Neuronal stem cell (in vitro differentiated cells): ENCODE measurements around the gene ZNF133.

Experiments
- DNase-seq: peaks from one replicate; pipeline ENCODE4 v3.0.0-alpha.2; 2013; ENCODE audit warnings: low spot score
- H2AFZ ChIP-seq: one replicate; pipeline ENCODE4 v1.6.1; 2013; ENCODE audit warnings: mild to moderate bottlenecking, low read length, inconsistent platforms
- H2AK5ac ChIP-seq: 2 replicates; pipeline ENCODE4 v1.6.1; 2013; ENCODE audit warnings: low read depth, mild to moderate bottlenecking, inconsistent platforms, low read length, moderate library complexity, mixed read lengths
- H2BK120ac ChIP-seq: 2 replicates; pipeline ENCODE4 v1.6.1; 2013; ENCODE audit warnings: low read depth, mild to moderate bottlenecking, inconsistent platforms, low read length, moderate library complexity, mixed read lengths
- H2BK12ac ChIP-seq: one replicate; pipeline ENCODE4 v1.6.1; 2013; ENCODE audit warnings: low read length, inconsistent platforms
- H2BK15ac ChIP-seq: 2 replicates; pipeline ENCODE4 v1.6.1; 2013; ENCODE audit warnings: mild to moderate bottlenecking, low read length, inconsistent platforms, mixed read lengths
- H2BK5ac ChIP-seq: one replicate; pipeline ENCODE4 v1.6.1; 2013; ENCODE audit warnings: inconsistent platforms, mild to moderate bottlenecking, low read length, moderate library complexity
- H3K14ac ChIP-seq: one replicate; pipeline ENCODE4 v1.6.1; 2013; ENCODE audit warnings: low read length, inconsistent platforms
- H3K18ac ChIP-seq: 2 replicates; pipeline ENCODE4 v1.6.1; 2013; ENCODE audit warnings: low read length, inconsistent platforms
- H3K23ac ChIP-seq: 2 replicates; pipeline ENCODE4 v1.6.1; 2013; ENCODE audit warnings: low read depth, mild to moderate bottlenecking, mixed read lengths, low read length, inconsistent platforms; ENCODE audit not compliant: poor library complexity
- H3K27ac ChIP-seq: replicated peaks from 3 replicates; pipeline ENCODE4 v1.5.1; 2013; ENCODE audit warnings: low read length, inconsistent platforms
- H3K27me3 ChIP-seq, 3 experiments: 2 replicates each; pipeline ENCODE4 v1.6.1; 2013; ENCODE audit warnings: low read length in 3 of 3, mild to moderate bottlenecking in 2 of 3, inconsistent platforms in 1 of 3, low read depth in 1 of 3, mixed read lengths in 1 of 3, moderate library complexity in 1 of 3; ENCODE audit not compliant: control insufficient read depth in 3 of 3, insufficient read depth in 3 of 3
- H3K36me3 ChIP-seq, 2 donors: replicated peaks in 1 of 2; 2 replicates each; pipeline ENCODE4 v1.6.1; 2013; ENCODE audit warnings: low read length in 2 of 2; ENCODE audit not compliant: control insufficient read depth in 2 of 2, insufficient read depth in 2 of 2
- H3K4ac ChIP-seq: 2 replicates; pipeline ENCODE4 v1.6.1; 2013; ENCODE audit warnings: inconsistent platforms, mild to moderate bottlenecking, low read length, moderate library complexity
- H3K4me1 ChIP-seq, 2 donors: 1 replicate in 1 of 2; 2 replicates in 1 of 2; pipeline ENCODE4 v1.6.1; 2013; ENCODE audit warnings: low read length in 2 of 2, low read depth in 1 of 2; ENCODE audit not compliant: control insufficient read depth in 2 of 2, insufficient read depth in 1 of 2
- H3K4me2 ChIP-seq: one replicate; pipeline ENCODE4 v1.6.1; 2013; ENCODE audit warnings: mild to moderate bottlenecking, low read length, inconsistent platforms; ENCODE audit not compliant: insufficient read depth, poor library complexity, severe bottlenecking
- H3K4me3 ChIP-seq, 2 donors: 2 replicates each; pipeline ENCODE4 v1.5.1; 2013; ENCODE audit warnings: low read length in 2 of 2, mild to moderate bottlenecking in 2 of 2, inconsistent platforms in 1 of 2, moderate library complexity in 1 of 2
- H3K79me1 ChIP-seq: one replicate; pipeline ENCODE4 v1.6.1; 2013; ENCODE audit warnings: low read depth, mild to moderate bottlenecking, inconsistent platforms, low read length, moderate library complexity
- H3K9ac ChIP-seq: one replicate; pipeline ENCODE4 v1.6.1; 2013; ENCODE audit warnings: mild to moderate bottlenecking, low read depth, low read length, inconsistent platforms; ENCODE audit not compliant: poor library complexity
- H3K9me3 ChIP-seq, 2 donors: replicated peaks in 1 of 2; 2 replicates each; pipeline versions ENCODE3 to v1.6.1; 2013; ENCODE audit warnings: low read length in 2 of 2, mild to moderate bottlenecking in 2 of 2, inconsistent platforms in 1 of 2, low read depth in 1 of 2, mixed read lengths in 1 of 2, moderate library complexity in 1 of 2; ENCODE audit not compliant: control insufficient read depth in 2 of 2, insufficient read depth in 1 of 2
- H4K8ac ChIP-seq: one replicate; pipeline ENCODE4 v1.6.1; 2013; ENCODE audit warnings: low read depth, mild to moderate bottlenecking, inconsistent platforms, low read length, moderate library complexity
- H4K91ac ChIP-seq: one replicate; pipeline ENCODE4 v1.6.1; 2013; ENCODE audit warnings: low read length, low read depth, mild to moderate bottlenecking, inconsistent platforms; ENCODE audit not compliant: poor library complexity
- WGBS, 2 donors: extraction: QIAGEN DNeasy Blood & Tissue Kit; methylation state at CpG; one replicate each; pipeline ENCODE4 v1.1.7; 2013; ENCODE audit warnings: missing lambda C conversion rate in 2 of 2, mixed read lengths in 1 of 2; ENCODE audit not compliant: insufficient read length in 2 of 2, insufficient replicate concordance in 1 of 2; ENCODE audit errors: extremely low coverage in 2 of 2; 5-methylcytosine and 5-hydroxymethylcytosine counted together

ZNF133 gene

DNA sequence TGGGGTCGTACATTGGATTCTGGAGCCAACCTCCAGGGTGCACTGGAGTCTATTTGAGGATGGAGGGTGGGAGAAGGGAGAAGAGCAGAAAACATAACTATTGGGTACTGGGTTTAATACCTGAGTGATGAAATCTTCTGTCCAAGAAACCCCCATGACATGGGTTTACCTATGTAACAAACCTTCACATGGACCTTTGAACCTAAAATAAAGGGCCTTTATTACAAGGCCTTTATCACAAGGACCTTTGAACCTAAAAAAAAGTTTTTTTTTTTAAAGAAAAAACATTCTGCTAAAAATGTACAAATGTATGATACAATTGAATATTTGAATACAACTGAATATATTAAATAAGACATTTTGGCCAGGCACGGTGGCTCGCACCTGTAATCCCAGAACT, 38.1 kb upstream of the ZNF133 start:
- Histone ChIP-seq H3K9me3 (no peaks in the 10 kb centered on the region), H2BK5ac (no peak overlapping the region), H2BK15ac (no peak overlapping the region), H3K4me1 (peaks cover 0 to 1% of the 10 kb centered on the region in 2 donors), H3K27me3 (peaks cover 0 to 55% (median 0%) of the 10 kb centered on the region in 3 experiments), H3K23ac (no peak overlapping the region), H3K36me3 (no peaks in the 10 kb centered on the region), H2BK12ac (no peak overlapping the region), H2AFZ (no peak overlapping the region), H3K14ac (no peak overlapping the region), H3K79me1 (no peaks in the 10 kb centered on the region), H3K4me2 (no peak overlapping the region), H3K4me3 (no peak overlapping the region), H3K18ac (no peak overlapping the region), H3K27ac (no peak overlapping the region), H4K8ac (no peak overlapping the region), H3K9ac (no peak overlapping the region), H4K91ac (no peak overlapping the region), H3K4ac (no peak overlapping the region), H2BK120ac (no peak overlapping the region), H2AK5ac (no peak overlapping the region)
- DNase-seq, result no peak
- no CpG with 5 or more reads among the region's 3 CpGs for WGBS, 2 donors

DNA sequence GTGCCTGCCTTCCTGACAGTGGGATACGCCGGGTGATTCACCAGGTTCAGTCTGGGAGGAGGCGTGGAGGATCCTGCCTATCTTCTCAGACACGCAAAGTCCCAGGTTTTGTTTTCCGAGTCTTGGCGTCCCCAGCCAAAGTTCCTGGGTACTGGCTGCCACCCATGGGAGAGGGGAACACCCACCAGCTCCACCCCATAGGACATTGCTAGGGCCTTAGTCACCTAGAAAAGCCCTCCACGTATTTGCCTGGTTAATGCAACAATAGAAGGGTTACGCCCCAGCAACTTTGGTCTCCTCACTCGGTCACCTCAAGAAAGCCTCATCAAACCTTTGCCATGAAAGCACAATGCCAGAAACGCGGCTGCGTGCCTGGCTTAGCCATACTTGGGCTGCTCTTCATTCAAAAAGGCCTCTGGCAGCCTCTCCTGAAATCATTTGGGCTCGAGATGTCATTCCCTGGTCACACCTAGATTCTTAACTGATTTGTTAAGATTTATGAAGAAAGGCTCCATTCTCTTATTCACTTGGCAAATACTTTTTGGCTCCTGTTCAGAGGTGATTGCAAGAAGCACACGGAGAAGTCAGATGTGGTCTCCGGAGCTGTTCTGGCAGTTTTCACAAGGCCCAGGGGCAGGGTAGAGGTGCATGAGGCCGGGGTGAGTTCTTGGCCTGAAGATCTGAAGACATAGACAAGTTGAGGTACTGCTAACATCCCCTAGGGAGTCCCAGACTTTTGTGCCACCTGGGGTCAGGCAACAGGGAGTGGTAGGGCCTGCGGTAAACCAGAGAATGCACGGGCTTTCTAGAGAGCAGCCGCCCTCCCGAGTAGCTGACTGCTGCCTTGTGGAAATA, 35.5 kb upstream of the ZNF133 start:
- peak overlapping the region; percentile 14 for H3K14ac ChIP-seq
- no peak overlapping the region for H3K9ac ChIP-seq
- peak overlapping the region; percentile 64 for H2AK5ac ChIP-seq
- no peak overlapping the region for H2BK5ac ChIP-seq
- H3K79me1 ChIP-seq, result no peaks in the 10 kb centered on the region
- H3K4ac ChIP-seq, result no peak overlapping the region
- no peaks in the 10 kb centered on the region for H3K36me3 ChIP-seq
- no peak overlapping the region for H4K8ac ChIP-seq
- no peak overlapping the region for H3K18ac ChIP-seq
- no peaks in the 10 kb centered on the region for H3K9me3 ChIP-seq
- no peak overlapping the region for H2BK120ac ChIP-seq
- no peak overlapping the region for H3K4me2 ChIP-seq
- DNase-seq, result no peak
- H3K4me3 ChIP-seq, result peak overlapping the region in 1 of 2 donors; percentile 19
- H4K91ac ChIP-seq, result no peak overlapping the region
- H2BK12ac ChIP-seq, result no peak overlapping the region
- no peak overlapping the region for H2AFZ ChIP-seq
- H2BK15ac ChIP-seq, result peak overlapping the region; percentile 40
- peaks cover 0 to 4% of the 10 kb centered on the region in 2 donors for H3K4me1 ChIP-seq
- peaks cover 0 to 70% (median 0%) of the 10 kb centered on the region in 3 experiments for H3K27me3 ChIP-seq
- no peak overlapping the region for H3K23ac ChIP-seq
- no peak overlapping the region for H3K27ac ChIP-seq
- no CpG with 5 or more reads among the region's 20 CpGs for WGBS, 2 donors

DNA sequence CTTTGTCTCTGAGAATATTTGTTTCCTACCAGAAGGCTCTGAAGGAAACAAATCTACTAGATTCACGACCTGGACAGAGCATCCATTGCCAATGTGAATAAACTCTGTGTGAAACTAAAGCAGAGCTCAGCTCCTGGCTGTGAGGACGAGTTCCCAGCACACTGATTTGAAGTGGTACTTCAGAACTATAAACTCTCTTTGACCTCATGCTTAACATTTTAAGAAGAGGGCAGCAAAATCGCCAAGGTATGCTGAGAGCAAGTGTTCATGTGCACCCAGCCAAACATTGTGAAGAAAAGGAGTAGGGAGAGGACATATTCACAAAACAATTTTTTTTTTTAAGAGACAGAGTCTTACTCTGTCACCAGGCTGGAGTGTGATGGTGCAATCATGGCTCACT, 33.7 kb upstream of the ZNF133 start:
- H3K4me1 ChIP-seq, result peaks cover 0 to 4% of the 10 kb centered on the region in 2 donors
- no peak overlapping the region for H2BK120ac ChIP-seq
- H2AFZ ChIP-seq, result no peak overlapping the region
- H3K36me3 ChIP-seq, result no peaks in the 10 kb centered on the region
- H3K23ac ChIP-seq, result no peak overlapping the region
- no CpG with 5 or more reads among the region's 3 CpGs for WGBS, 2 donors
- H3K27me3 ChIP-seq, result peaks cover 0 to 69% (median 0%) of the 10 kb centered on the region in 3 experiments
- no peak overlapping the region for H3K18ac ChIP-seq
- no peak overlapping the region for H2BK15ac ChIP-seq
- no peak overlapping the region for H3K27ac ChIP-seq
- no peak overlapping the region for H3K4me3 ChIP-seq
- H3K14ac ChIP-seq, result no peak overlapping the region
- H3K4me2 ChIP-seq, result no peak overlapping the region
- no peak overlapping the region for H4K8ac ChIP-seq
- no peaks in the 10 kb centered on the region for H3K9me3 ChIP-seq
- H3K4ac ChIP-seq, result no peak overlapping the region
- H2AK5ac ChIP-seq, result no peak overlapping the region
- DNase-seq, result no peak
- no peak overlapping the region for H3K9ac ChIP-seq
- H2BK5ac ChIP-seq, result no peak overlapping the region
- no peak overlapping the region for H2BK12ac ChIP-seq
- H4K91ac ChIP-seq, result no peak overlapping the region
- no peaks in the 10 kb centered on the region for H3K79me1 ChIP-seq

DNA sequence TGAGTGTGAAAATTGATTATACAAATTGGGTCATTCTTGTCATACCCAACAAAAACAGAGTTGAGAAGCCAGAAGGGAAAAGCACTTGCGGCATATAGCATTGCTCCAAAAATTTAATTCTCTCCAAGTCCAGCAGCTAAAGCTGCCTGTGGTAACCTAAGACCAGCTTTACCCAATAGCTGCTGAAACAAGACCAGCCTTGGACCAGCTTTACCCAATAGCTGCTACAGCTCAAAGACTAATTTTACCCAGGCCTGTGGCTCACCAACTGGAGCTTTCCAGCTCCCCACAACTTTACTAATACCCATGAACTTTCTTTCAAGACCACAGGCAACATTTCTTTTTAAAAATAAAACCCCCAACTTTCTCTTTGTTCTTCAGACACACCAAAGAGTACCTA, 32.8 kb upstream of the ZNF133 start:
- H2BK120ac ChIP-seq, result no peak overlapping the region
- H3K23ac ChIP-seq, result no peak overlapping the region
- H2BK12ac ChIP-seq, result no peak overlapping the region
- no peak overlapping the region for H3K4me3 ChIP-seq
- H4K8ac ChIP-seq, result no peak overlapping the region
- H3K9ac ChIP-seq, result no peak overlapping the region
- H3K14ac ChIP-seq, result no peak overlapping the region
- no peak overlapping the region for H3K27ac ChIP-seq
- peaks cover 0 to 4% of the 10 kb centered on the region in 2 donors for H3K4me1 ChIP-seq
- no peak for DNase-seq
- H3K18ac ChIP-seq, result no peak overlapping the region
- H3K36me3 ChIP-seq, result no peaks in the 10 kb centered on the region
- H4K91ac ChIP-seq, result no peak overlapping the region
- no peaks in the 10 kb centered on the region for H3K79me1 ChIP-seq
- H2BK15ac ChIP-seq, result no peak overlapping the region
- no peak overlapping the region for H2AK5ac ChIP-seq
- H3K4me2 ChIP-seq, result no peak overlapping the region
- no peak overlapping the region for H3K4ac ChIP-seq
- H2AFZ ChIP-seq, result no peak overlapping the region
- H3K9me3 ChIP-seq, result no peaks in the 10 kb centered on the region
- no CpG with 5 or more reads among the region's 1 CpG for WGBS, 2 donors
- H3K27me3 ChIP-seq, result peaks cover 0 to 74% (median 0%) of the 10 kb centered on the region in 3 experiments
- no peak overlapping the region for H2BK5ac ChIP-seq
